Testis (tissue), 3 donors: ENCODE measurements around the gene CPHXL. TPM values are rescaled to one million over a fixed set of nuclear protein-coding genes. Genes with fewer than 3 reads are reported as not detected.

ENCODE experiments used
- DNase-seq: peaks from one replicate; pipeline ENCODE4 v3.0.0-alpha.2; 2019
- H3K27ac ChIP-seq, 2 donors: fragments of 200-600 bp; sonication (generic); one replicate each; pipeline ENCODE4 v1.5.1; 2019
- H3K27me3 ChIP-seq: fragments of 200-600 bp; sonication (generic); one replicate; pipeline ENCODE4 v1.5.1; 2019
- H3K36me3 ChIP-seq: fragments of 200-600 bp; sonication (generic); one replicate; pipeline ENCODE4 v1.5.1; 2017; ENCODE audit warnings: low read depth; ENCODE audit errors: missing control alignments
- H3K4me1 ChIP-seq: fragments of 200-600 bp; sonication (generic); one replicate; pipeline ENCODE4 v1.5.1; 2019
- H3K4me3 ChIP-seq, 2 donors: fragments of 200-600 bp; sonication (generic); one replicate each; pipeline ENCODE4 v1.5.1; 2017 to 2019
- H3K9me3 ChIP-seq: fragments of 200-600 bp; sonication (generic); one replicate; pipeline ENCODE4 v1.5.1; 2017
- POLR2A ChIP-seq: fragments of 450-650 bp; IDR thresholded peaks from one replicate; pipeline ENCODE4 v1.6.1; 2017; ENCODE audit warnings: antibody characterized with exemption, mild to moderate bottlenecking, moderate library complexity
- WGBS, 2 donors: methylation state at CpG; one replicate each; pipeline ENCODE4 v1.1.5; 2018; 5-methylcytosine and 5-hydroxymethylcytosine counted together
- intact Hi-C: fragments of 100-400 bp; cut with DNase I; formaldehyde crosslinking; loops from one replicate; pipeline ENCODE4 v1.15.1; 2023; ENCODE audit warnings: low total_unique reads
- polyA plus RNA-seq: library from polyadenylated mRNA; stranded (reverse); fragments of 350-450 nt; fragmentation: Illumina TruSeq; extraction: RNeasy Lipid Tissue Mini Kit (QIAGEN cat#74804); gene quantifications from one replicate; pipeline ENCODE4 v1.2.3, GENCODE V29; 2014; ENCODE audit warnings: low read depth, low replicate concordance; ENCODE audit not compliant: insufficient read depth
- total RNA-seq, 2 donors: library from RNA; depleted of rRNA; stranded (reverse); fragments of >200 nt; gene quantifications; one replicate each; pipeline ENCODE4 v1.2.3, GENCODE V29; 2016
- TF ChIP-seq, protein P1 (sequence below), 3 experiments: fragments of 450-650 bp in 2 of 3; fragments of 200-600 bp in 1 of 3; sonication (generic) in 1 of 3; IDR thresholded peaks; one replicate each; pipeline ENCODE4 v1.5.1; 2016 to 2019; ENCODE audit warnings: antibody characterized with exemption in 3 of 3, mild to moderate bottlenecking in 2 of 3, moderate library complexity in 1 of 3

Gene CPHXL
- total and polyA plus RNA-seq, 3 donors from 2014 or later = 0.54 to 1.2 (median 0.68) TPM

DNA sequence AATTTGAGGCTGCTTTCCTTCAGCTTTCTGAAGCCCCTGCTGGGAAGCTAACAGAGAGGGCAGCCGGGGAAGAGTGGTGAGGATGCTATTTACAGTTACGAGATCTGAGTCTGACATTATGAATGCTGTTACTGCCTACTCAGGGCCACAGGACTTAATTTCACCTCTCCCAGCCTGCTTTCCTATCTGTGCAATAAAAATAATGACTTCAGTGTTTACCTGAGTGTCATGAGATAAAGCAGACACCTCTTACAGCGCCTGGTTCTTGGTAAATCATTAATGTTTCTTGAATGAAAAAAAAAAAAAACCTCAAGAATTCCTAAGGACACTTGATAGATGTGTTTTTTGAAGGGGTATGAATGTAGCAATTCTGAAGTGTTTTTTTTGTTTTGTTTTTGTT, 24.2 kb upstream of the CPHXL start:
- WGBS, 2 donors = 79 to 80% methylated on average over 3 of the region's 3 CpGs

GRCh38 chr16:75746359-75746758, 20.1 kb upstream of the CPHXL start:
- no peak for DNase-seq
- Histone ChIP-seq H3K36me3 (no peaks in the 10 kb centered on the region), H3K9me3 (no peaks in the 10 kb centered on the region), H3K27ac (no peak overlapping the region), H3K27me3 (no peaks in the 10 kb centered on the region), H3K4me3 (no peak overlapping the region), H3K4me1 (no peaks in the 10 kb centered on the region)
- WGBS, 2 donors = 83% methylated on average over 3 of the region's 3 CpGs
- intact Hi-C loops = no loop called here
- no peak for TF ChIP-seq POLR2A
- TF ChIP-seq, protein P1, sequence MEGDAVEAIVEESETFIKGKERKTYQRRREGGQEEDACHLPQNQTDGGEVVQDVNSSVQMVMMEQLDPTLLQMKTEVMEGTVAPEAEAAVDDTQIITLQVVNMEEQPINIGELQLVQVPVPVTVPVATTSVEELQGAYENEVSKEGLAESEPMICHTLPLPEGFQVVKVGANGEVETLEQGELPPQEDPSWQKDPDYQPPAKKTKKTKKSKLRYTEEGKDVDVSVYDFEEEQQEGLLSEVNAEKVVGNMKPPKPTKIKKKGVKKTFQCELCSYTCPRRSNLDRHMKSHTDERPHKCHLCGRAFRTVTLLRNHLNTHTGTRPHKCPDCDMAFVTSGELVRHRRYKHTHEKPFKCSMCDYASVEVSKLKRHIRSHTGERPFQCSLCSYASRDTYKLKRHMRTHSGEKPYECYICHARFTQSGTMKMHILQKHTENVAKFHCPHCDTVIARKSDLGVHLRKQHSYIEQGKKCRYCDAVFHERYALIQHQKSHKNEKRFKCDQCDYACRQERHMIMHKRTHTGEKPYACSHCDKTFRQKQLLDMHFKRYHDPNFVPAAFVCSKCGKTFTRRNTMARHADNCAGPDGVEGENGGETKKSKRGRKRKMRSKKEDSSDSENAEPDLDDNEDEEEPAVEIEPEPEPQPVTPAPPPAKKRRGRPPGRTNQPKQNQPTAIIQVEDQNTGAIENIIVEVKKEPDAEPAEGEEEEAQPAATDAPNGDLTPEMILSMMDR (IDR thresholded peaks at IDR 0.05) = no peak

More for the DNA sequence above, 24.2 kb upstream of the CPHXL start:
- Histone ChIP-seq H3K36me3 (no peaks in the 10 kb centered on the region), H3K4me1 (no peaks in the 10 kb centered on the region), H3K4me3 (no peak overlapping the region), H3K9me3 (no peaks in the 10 kb centered on the region), H3K27ac (no peak overlapping the region), H3K27me3 (no peaks in the 10 kb centered on the region)
- no peak for DNase-seq
- intact Hi-C loops = no loop called here
- TF ChIP-seq POLR2A = no peak
- TF ChIP-seq, protein P1 (IDR thresholded peaks at IDR 0.05) = no peak

DNA sequence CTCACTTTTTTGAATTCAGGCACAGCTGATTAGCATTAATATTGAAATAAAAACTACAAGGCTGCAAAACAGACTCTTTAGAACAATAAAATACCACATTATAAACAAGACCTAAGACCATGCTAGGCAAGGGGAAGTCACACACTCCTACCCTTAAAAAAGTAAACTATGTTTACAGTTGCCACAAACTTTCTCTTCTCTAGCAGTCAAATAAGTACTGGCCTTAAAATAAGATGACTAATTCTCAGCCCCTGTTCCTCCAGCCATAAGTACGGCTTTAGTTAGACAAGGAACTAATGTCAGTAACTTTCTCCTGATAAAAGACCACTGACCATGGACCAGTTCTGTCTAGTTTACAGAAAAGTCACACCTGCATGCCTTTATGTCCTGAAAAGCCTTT, 19.5 kb upstream of the CPHXL start:
- H3K27me3 ChIP-seq = no peaks in the 10 kb centered on the region
- no peaks in the 10 kb centered on the region for H3K4me1 ChIP-seq
- 93 to 96% methylated on average over 1 of the region's 1 CpG for WGBS, 2 donors
- H3K36me3 ChIP-seq = no peaks in the 10 kb centered on the region
- H3K9me3 ChIP-seq = no peaks in the 10 kb centered on the region
- intact Hi-C loops = no loop called here
- no peak for DNase-seq
- no peak overlapping the region for H3K27ac ChIP-seq
- no peak for TF ChIP-seq POLR2A
- TF ChIP-seq, protein P1 (IDR thresholded peaks at IDR 0.05) = no peak
- H3K4me3 ChIP-seq = no peak overlapping the region

GRCh38 chr16:75745242-75745641, 19.0 kb upstream of the CPHXL start:
- Histone ChIP-seq H3K27me3 (no peaks in the 10 kb centered on the region), H3K36me3 (no peaks in the 10 kb centered on the region), H3K4me3 (no peak overlapping the region), H3K27ac (no peak overlapping the region), H3K9me3 (no peaks in the 10 kb centered on the region), H3K4me1 (no peaks in the 10 kb centered on the region)
- intact Hi-C loops = no loop called here
- DNase-seq = no peak
- TF ChIP-seq, protein P1 (IDR thresholded peaks at IDR 0.05) = no peak
- no peak for TF ChIP-seq POLR2A
- WGBS, 2 donors = 71 to 93% methylated on average over 1 of the region's 1 CpG

- TF ChIP-seq, protein P1 (IDR thresholded peaks at IDR 0.05) = no peak
- TF ChIP-seq POLR2A = no peak
- DNase-seq = no peak
- Histone ChIP-seq H3K36me3 (no peaks in the 10 kb centered on the region), H3K27me3 (no peaks in the 10 kb centered on the region), H3K4me1 (no peaks in the 10 kb centered on the region), H3K9me3 (no peaks in the 10 kb centered on the region), H3K4me3 (no peak overlapping the region), H3K27ac (no peak overlapping the region)
- 30 to 31% methylated on average over 1 of the region's 1 CpG for WGBS, 2 donors
- intact Hi-C loops = no loop called here
Measured at GRCh38 chr16:75742424-75743047, 16.2 kb upstream of the CPHXL start.
